ENCODE measurements around the gene SLC37A2.

- TF ChIP-seq POLR2A (IDR thresholded peaks at IDR 0.05; ENCODE audit: low read depth, low read length) (no peak), POLR2AphosphoS5 (IDR thresholded peaks at IDR 0.05; ENCODE audit: low read depth, low read length) (no peak), TAF1 (IDR thresholded peaks at IDR 0.05; ENCODE audit: borderline replicate concordance, low read depth, low read length) (no peak)
These were observed 29.6 kb downstream of the SLC37A2 start for GRCh38 chr11:125092669-125093068.

Measured in GM12892 (cell line).